NCI-H748 (cell line): ENCODE data around the gene LAMA4.
A peak's percentile ranks its signal among the peaks of the same experiment; 100 is the strongest.
"Not testable (repeated sequence)": the region's sequence is repeated elsewhere in the genome, so short reads cannot be mapped to it uniquely, and the experiment has no call there.

Experiments used
- DNase-seq: peaks from one replicate; lab custom pipeline; 2025; ENCODE audit not compliant: unreplicated experiment; lab: John Stamatoyannopoulos, UW

The LAMA4 gene

DNA sequence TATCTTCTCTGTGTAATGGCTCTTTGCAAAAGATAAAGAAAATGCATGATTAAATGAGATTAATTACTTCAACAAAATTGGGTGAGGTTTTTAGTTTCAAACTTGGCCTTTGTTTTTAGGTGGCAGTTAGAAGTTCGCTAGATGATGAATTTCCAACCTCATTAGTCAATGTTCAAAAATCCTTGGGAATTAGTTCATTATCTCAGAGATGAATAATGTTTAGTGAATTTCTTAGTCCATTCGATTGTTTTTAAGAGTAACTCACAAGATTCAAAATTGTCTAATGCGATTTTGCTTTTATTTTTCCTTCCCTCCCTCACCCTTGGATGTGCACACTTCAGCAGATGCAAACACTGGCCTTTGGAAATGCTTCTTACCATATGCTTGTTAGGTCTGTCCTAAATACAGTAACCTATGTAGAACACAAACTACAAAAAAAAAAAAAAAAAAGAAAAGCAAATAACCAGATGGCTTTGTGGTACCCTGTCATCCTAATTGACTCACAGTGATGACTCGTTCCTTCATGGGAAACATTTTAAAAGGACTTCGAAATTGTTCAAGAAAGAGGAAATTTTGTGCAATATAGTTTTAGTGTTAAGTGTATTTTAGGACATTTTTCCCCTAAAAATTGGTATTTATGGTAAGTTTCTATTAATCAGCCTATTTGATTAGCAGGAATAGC is 100.3 kb downstream of the LAMA4 start:
- no peak for DNase-seq

DNA sequence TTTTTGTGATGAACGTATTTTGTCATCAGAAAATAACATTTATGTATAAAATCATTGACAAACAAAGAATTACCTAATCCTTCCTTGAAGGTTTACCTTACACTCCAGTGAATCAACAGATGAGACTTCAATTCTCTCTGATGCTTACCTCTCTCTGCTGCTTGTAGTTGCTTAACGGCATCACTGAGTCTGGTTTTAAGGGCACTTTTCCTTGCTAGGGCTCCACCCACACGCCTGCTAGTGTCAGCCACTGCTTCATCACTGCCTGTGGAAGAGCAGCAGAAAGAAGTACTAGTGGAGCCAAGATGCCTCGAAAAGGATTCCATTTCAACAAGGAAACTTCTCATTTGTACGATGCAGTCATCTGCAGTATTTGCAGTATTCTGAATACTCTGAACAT is 104.0 kb downstream of the LAMA4 start:
- DNase-seq: peak; percentile 12

DNA sequence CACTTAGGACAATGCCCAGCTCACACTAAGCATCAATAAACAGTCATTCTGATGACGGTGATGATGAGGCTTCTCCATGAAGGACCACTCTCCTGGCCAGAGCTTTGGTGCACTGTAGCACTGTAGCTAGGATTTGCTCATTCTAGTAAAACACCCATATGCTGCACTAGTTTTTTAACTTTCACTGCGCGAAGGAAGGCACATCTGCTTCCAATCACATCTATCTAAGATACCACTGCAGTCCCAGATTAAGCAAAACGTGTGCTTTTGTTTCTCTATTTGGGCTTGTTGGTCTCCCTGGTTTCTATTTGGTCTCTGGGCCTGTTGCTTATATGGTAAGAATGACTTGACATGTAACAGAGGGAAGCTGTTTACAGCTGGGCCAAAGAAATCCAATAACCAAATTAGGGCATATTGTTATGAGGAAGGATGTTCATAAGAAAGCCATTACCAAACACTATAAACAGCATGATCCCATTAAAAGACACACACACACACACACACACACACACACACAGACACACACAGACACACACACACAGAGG is 104.6 kb downstream of the LAMA4 start:
- DNase-seq: no peak

GRCh38 chr6:112149236-112149635 is 105.1 kb downstream of the LAMA4 start:
- no peak for DNase-seq

DNA sequence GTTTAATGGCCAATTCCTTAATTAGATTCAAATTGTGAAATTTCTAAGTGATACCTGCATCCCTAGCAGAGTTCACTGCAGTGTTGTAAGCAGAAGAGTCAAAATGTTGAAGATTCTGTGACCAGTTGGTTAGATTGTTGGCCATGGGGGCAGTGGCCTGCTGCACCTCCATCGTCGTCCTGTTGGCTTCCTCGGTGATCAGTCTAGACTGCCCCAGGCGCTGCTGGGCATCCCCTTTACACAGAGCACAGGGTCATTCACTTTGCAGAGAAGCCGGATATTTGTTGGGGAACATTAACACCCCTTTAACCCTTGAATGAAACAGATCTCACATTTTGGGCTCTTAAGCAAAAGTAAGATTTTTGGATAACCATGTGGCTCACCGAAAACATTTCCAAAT is 106.3 kb downstream of the LAMA4 start:
- no peak for DNase-seq

- peak; percentile 87 for DNase-seq
These were observed 109.2 kb downstream of the LAMA4 start for GRCh38 chr6:112145080-112145573.

DNA sequence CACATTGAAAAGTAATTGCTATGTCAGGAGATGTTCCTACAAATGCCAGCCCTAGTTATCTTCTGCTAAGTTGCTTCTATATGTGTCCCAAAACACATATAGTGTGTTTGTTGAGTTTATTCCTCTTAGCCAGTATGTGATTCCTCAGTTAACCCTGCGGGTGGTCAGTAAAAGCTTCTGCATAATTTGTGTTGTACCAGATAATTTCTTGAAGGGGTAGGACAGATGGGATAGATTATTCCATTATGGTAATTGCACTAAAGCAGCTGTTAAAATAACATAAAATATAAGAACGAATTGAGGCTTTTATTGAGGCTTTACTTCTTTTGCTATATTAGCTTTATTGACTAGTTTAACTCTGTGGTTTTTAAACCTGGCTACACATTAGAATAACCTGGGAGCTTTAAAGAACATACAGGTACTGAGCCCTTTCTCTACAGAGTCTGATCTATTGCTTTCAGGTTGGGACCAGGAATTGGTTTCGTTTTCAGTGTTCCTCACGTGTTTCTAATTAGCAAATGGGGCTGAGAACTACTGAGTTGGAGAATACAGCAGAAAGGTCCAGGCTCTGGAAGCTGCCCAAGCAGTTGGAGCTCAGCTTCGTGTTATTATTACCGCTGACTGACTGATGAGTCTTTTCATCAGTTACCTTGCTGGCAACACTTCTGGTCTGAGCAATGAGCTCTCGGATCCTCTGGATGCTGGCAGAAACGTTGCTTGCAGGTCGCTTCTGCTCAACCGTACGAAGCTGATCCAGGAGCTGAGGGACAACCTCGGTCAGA is 110.0 kb downstream of the LAMA4 start:
- DNase-seq: peak; percentile 92

GRCh38 chr6:112141707-112142106 is 112.7 kb downstream of the LAMA4 start:
- DNase-seq: no peak

DNA sequence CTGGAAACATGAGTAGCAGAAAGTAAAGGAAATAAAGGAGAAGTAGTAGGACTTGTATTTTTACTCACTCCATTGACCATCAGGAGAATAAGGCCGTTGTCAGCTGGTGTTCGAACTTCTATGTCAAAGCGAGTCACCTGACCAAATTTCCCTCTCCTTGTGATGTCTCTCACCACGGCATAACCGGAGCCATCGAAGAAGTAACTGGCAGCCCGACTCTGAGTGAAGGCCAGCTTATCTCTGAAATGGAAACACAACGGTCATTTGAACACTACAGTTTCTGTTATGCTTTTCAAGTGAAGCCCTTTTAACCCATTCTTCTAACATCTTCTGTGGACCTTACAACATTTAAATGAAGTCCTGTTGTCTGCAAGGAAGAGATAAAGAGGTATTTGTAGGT is 115.3 kb downstream of the LAMA4 start:
- DNase-seq: no peak

GRCh38 chr6:112130878-112131277 is 123.5 kb downstream of the LAMA4 start:
- DNase-seq: no peak

- DNase-seq: no peak
These were observed 126.2 kb downstream of the LAMA4 start for GRCh38 chr6:112128208-112128607.

DNA sequence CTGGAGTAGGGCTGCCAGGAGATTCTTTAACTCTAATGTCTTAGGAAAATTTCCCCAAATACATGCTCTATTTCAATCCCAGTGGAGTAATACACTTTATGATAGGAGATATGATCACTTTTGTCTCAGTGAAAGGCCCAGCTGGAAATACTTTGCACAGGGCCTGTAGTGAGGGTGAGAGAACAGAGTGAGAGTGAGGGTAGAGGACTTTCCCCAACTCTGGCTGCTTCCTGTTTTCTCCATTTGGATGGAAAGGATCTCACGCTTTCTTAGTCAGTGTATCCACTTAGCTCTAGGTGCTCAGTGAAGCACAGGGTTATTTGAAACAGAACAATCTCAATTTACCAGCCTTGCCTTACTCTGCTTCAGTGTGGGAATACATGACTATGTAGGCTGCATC is 130.4 kb downstream of the LAMA4 start:
- DNase-seq: no peak

- no peak for DNase-seq
These were observed 131.6 kb downstream of the LAMA4 start for GRCh38 chr6:112122756-112123155.

DNA sequence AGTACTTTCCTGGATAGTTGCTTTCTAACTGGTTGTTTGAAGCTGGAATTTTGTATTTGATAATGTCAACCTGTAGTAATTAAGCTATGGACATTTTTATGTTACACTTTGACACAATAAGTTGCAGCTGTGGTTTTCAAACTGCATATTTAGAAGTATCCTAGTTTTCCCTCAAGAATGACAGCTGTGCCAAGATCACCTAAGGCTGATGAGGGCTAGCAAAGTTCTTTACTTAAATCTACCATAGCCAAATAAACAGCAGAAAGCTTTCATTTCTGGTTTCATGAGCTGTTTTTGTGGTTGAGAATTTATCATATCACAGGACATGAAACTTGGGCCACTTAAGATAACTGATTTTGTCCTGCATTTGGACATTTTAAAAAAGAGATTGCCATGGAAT is 136.3 kb downstream of the LAMA4 start:
- no peak for DNase-seq

- no peak for DNase-seq
These were observed 136.8 kb downstream of the LAMA4 start for GRCh38 chr6:112117554-112117953.

DNA sequence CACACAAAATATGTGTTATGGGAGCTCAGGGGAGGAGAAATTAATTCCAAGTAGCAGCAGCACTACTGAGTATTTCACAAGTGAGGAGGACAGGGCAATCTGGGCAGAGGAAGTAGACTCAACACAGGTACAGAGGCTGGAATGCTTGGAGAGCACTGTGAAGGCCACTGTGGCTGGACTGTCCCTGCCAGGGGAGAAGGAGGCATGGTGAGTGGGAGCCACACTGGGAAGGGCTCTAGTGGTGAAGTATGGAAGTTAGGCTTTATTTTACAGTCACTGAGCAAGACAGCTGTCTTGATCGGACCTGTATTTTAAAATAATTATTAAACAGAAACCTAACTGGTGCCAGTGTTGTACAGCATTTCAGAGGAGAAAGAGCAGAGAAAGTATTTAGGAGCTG is 138.1 kb downstream of the LAMA4 start:
- no peak for DNase-seq

DNA sequence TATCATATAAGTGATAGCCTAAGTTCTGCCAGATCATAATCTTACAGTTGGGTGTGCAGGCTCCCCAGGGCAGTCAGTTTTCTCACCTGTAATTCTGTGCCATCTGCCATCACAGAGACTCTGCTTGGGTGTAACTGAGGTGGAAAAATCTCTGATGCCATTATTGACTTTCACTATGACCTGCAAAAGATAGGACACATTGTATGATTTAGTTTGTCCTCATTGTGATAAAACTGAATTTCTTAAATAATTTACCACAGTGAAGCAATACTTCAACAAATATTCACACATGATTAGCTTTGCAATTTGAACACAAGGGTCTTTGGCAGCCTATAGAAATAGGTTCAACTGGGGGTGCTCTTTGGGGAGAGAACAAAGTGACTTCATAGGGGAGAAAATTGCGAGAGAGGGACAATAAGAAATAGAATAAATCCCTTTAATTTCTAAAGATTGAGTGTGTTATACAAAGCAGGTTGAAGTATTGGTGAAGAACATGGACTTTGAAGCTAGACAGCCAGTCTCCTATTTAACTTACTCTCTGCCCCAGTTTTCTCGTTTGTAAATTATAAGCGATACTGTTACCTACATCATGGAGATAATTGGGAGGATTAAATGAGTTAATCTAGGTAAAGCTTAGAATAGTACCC is 139.7 kb downstream of the LAMA4 start:
- no peak for DNase-seq

DNA sequence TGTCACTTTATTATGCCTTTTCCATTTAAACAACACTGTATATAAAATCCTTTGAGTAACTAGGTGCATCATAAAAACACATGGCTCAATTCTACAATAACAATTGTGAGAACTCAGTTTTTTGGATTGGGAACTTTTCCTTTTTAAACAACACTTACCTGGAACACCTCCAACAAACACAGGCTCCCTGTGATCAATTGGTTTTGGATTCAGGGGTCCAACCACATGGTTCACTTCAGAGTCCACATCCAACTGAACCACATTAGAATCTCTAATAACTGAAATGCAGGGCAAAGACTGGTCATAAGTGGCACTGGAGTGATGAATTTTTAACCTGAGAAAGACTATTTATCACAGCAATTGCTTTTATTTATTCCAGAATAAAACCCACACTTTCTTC is 140.4 kb downstream of the LAMA4 start:
- no peak for DNase-seq

DNA sequence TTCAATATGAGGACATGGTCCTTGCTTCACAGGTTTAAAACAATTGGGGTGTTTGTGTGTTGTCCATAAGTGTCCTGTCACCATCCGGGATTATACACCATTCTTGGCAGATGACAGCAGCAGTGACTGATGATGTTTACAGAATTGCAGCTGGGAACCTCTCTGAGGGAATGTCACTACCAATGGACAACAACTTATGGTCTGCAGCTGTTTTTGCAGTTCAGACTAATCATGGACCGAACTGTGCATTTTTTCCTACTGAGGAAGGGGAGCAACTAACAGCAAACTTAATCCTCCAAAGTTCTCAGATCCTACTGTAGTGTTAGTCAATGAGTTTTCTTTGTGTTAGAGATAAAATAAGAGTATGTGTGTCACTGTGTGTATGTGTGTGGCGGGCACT is 140.9 kb downstream of the LAMA4 start:
- no peak for DNase-seq

GRCh38 chr6:112109262-112109661 is 145.1 kb downstream of the LAMA4 start:
- DNase-seq: no peak

DNA sequence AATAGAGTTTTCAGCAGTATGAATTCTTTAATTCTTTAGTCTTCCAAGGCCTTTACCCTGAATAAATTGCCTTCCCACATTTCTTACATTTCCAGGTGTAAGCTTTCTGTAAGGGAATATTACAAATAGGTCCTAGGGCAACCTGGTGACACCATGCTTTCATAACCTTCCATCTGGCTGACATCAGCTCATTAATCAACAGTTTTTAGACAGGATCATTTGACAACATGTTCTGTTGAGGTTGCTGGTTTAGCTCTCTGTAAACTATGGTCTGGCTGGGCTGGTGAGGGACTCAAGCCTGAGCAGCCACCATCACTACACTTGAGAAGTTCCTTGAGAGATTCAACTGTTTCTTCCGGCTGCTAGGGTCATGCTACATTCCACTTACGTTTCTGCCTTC is 147.8 kb downstream of the LAMA4 start:
- no peak for DNase-seq

DNA sequence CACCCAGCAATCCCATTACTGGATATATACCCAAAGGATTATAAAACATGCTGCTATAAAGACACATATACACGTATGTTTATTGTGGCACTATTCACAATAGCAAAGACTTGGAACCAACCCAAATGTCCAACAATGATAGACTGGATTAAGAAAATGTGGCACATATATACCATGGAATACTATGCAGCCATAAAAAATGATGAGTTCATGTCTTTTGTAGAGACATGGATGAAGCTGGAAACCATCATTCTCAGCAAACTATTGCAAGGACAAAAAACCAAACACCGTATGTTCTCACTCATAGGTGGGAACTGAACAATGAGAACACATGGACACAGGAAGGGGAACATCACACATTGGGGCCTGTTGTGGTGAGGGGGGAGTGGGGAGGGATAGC is 148.3 kb downstream of the LAMA4 start:
- DNase-seq: not testable (repeated sequence)
